Ectodermal cell (in vitro differentiated cells): Measurements from ENCODE around the gene DMBX1.

Experiments
- H3K27ac ChIP-seq: 2 replicates; pipeline ENCODE4 v1.7.0; 2013; ENCODE audit warnings: mild to moderate bottlenecking, low read depth, low read length; ENCODE audit not compliant: insufficient read depth, poor library complexity, severe bottlenecking
- H3K27me3 ChIP-seq: 2 replicates; pipeline ENCODE4 v1.7.0; 2013; ENCODE audit warnings: mild to moderate bottlenecking, low read length; ENCODE audit not compliant: insufficient read depth, control insufficient read depth, poor library complexity, severe bottlenecking
- H3K36me3 ChIP-seq: one replicate; pipeline ENCODE4 v1.7.0; 2013; ENCODE audit warnings: low read length; ENCODE audit not compliant: control insufficient read depth, insufficient read depth
- H3K4me1 ChIP-seq: one replicate; pipeline ENCODE4 v1.7.0; 2013; ENCODE audit warnings: low read length; ENCODE audit not compliant: control insufficient read depth, insufficient read depth
- H3K4me3 ChIP-seq: 2 replicates; pipeline ENCODE4 v1.7.0; 2013; ENCODE audit warnings: low read depth, low read length, control low read depth; ENCODE audit not compliant: insufficient read depth
- H3K9me3 ChIP-seq: 2 replicates; pipeline ENCODE4 v1.7.0; 2013; ENCODE audit warnings: mild to moderate bottlenecking, low read length, moderate library complexity; ENCODE audit not compliant: control insufficient read depth
- WGBS, 2 experiments: methylation state at CpG; one replicate each; pipeline ENCODE4 v1.1.7; 2013; ENCODE audit warnings: missing lambda C conversion rate in 2 of 2; 5-methylcytosine and 5-hydroxymethylcytosine counted together

Gene DMBX1

GRCh38 chr1:46471848-46472492 is 17.7 kb upstream of the DMBX1 start:
- WGBS, 2 experiments = 57 to 60% methylated on average over 3 to 4 of the region's 7 CpGs
- H3K36me3 ChIP-seq = no peaks in the 10 kb centered on the region
- H3K4me1 ChIP-seq = peaks cover 49% of the 10 kb centered on the region
- H3K4me3 ChIP-seq = no peak overlapping the region
- peaks cover 76% of the 10 kb centered on the region for H3K27me3 ChIP-seq
- H3K9me3 ChIP-seq = no peaks in the 10 kb centered on the region
- no peak overlapping the region for H3K27ac ChIP-seq

- WGBS, 2 experiments = 88 to 89% methylated on average over 7 of the region's 7 CpGs
- H3K36me3 ChIP-seq = no peaks in the 10 kb centered on the region
- no peak overlapping the region for H3K4me3 ChIP-seq
- peaks cover 49% of the 10 kb centered on the region for H3K4me1 ChIP-seq
- peaks cover 75% of the 10 kb centered on the region for H3K27me3 ChIP-seq
- H3K27ac ChIP-seq = no peak overlapping the region
- no peaks in the 10 kb centered on the region for H3K9me3 ChIP-seq
Observed at GRCh38 chr1:46472498-46473181, 17.0 kb upstream of the DMBX1 start.

DNA sequence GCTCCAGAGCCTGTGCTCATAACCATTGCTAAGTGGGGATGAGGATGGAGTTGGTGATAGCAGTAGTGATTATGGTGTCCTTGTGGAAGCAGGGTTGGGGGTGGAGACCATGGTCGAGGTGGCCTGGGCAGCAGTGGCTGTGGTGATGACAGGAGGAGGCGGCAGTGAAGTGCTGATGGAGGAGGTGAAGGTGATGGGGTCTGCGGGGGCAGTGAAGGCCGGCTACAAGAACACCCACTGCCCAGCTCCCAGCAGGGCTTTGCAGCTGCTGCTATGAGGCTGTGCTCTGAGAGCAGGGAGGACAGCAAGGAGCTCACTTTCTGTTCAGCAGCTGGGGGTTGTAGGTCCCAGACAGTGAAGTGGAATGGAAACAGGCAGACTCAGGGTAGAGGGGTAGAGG is 15.6 kb upstream of the DMBX1 start:
- Histone ChIP-seq H3K9me3 (no peaks in the 10 kb centered on the region), H3K36me3 (no peaks in the 10 kb centered on the region), H3K4me1 (peaks cover 52% of the 10 kb centered on the region), H3K4me3 (no peak overlapping the region), H3K27ac (no peak overlapping the region), H3K27me3 (peaks cover 75% of the 10 kb centered on the region)
- 54 to 67% methylated on average over 4 of the region's 4 CpGs for WGBS, 2 experiments

DNA sequence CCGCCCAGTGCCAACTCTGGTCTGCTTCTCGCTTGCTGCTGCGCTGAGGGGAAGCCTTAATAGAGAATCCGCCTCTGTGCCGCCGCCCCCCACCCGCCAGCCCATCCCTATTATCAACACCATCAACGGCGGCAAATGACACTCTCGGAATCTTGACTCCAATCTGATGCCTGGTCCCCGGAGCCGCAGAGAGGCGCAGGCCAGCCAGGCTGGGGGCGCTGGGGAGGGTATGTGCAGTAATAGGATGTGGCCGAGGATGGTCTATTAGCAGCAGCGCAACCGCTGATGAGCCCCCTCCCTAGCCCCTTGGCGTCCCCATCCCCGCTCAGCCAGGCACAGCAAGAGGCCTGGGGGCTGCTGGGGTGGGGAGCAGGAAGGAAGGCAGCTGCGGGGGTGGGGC is 15.1 kb upstream of the DMBX1 start:
- Histone ChIP-seq H3K27ac (no peak overlapping the region), H3K27me3 (peaks cover 75% of the 10 kb centered on the region), H3K36me3 (no peaks in the 10 kb centered on the region), H3K4me3 (no peak overlapping the region), H3K4me1 (peaks cover 52% of the 10 kb centered on the region), H3K9me3 (no peaks in the 10 kb centered on the region)
- 83% methylated on average over 20 of the region's 20 CpGs for WGBS, 2 experiments

GRCh38 chr1:46476673-46477072 is 13.0 kb upstream of the DMBX1 start:
- peaks cover 70% of the 10 kb centered on the region for H3K27me3 ChIP-seq
- H3K4me3 ChIP-seq = no peak overlapping the region
- H3K4me1 ChIP-seq = peaks cover 56% of the 10 kb centered on the region
- no peaks in the 10 kb centered on the region for H3K9me3 ChIP-seq
- H3K27ac ChIP-seq = no peak overlapping the region
- WGBS, 2 experiments = 46 to 71% methylated on average over 2 of the region's 2 CpGs
- no peaks in the 10 kb centered on the region for H3K36me3 ChIP-seq

DNA sequence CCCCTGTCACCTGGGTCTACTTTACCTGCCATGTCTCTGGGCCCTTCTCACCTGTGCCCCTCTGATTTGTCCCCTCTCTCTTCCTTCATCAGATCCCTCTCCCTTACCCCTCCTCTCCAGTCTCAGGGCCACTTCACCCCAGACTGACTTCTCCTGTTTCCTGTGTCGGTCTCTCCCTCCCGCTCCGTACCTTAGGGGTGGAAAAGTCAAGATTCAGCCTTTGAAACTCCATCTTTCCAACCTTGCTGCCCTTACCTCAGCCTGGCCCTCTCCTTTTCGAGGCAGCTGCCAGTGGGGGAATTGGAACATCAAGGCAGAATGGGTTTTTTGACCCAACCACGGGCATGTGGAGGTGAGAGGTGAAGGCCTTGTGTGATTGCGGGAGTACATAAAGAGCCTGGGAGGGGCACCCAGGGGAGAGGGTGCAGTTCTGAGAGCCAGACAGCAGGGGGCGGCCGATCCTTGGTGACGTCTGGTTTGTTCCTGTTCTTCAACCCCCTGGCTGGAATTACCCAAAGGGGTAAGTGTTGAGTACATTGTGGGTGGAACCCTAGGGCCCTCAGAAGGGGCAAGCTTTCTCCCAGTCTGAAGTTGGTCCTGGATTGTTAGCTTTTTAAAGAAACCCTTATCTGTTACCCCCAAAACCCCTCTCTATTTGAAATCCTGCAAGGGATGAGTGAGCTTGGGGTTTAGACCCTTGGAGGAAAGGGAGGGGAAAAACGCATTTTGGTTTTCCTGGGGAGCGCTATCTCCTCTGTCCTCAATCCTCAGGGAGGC is 12.3 kb upstream of the DMBX1 start:
- peaks cover 74% of the 10 kb centered on the region for H3K27me3 ChIP-seq
- peaks cover 56% of the 10 kb centered on the region for H3K4me1 ChIP-seq
- H3K36me3 ChIP-seq = no peaks in the 10 kb centered on the region
- no peak overlapping the region for H3K27ac ChIP-seq
- WGBS, 2 experiments = 41 to 44% methylated on average over 11 of the region's 11 CpGs
- H3K4me3 ChIP-seq = no peak overlapping the region
- no peaks in the 10 kb centered on the region for H3K9me3 ChIP-seq

DNA sequence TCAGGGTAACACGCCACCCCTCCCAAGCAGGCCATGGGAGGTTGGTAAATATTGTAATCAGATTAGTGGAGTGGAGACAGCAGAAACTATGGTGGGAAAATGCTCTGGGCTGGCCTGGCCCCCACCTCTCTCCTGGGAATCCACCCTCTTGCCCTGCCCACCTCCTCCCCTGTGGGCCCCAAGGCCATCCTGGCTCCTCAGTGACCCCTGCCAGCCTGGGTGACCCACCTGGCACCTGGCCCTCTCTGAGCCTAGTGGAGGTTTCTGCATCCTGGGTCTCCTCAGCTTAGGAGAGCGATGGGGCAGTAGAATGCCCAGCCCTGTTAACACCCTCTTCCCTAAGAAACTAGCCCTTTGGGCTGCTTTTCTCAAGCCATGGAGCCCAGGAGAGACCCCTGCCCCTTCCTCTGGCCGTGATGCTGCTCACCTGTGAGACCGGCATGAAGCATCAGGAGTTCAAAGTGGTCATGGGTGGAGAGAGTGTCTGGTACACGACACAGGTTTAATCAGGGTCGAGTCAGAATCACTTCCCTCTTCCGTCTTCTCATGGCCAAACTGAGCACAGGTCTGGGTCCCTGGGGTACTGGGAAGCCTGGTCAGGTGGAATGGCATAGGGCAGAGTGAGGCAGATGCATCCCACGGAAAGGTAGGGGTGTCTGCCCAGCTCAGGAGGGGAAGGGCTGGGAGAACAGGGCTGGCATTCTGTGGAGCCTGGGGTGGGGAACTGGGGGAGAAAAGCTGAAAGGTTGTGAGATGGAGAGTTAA is 10.7 kb upstream of the DMBX1 start:
- WGBS, 2 experiments = 74 to 77% methylated on average over 8 of the region's 8 CpGs
- Histone ChIP-seq H3K9me3 (no peaks in the 10 kb centered on the region), H3K4me1 (peaks cover 54% of the 10 kb centered on the region), H3K4me3 (no peak overlapping the region), H3K27me3 (peaks cover 86% of the 10 kb centered on the region), H3K27ac (no peak overlapping the region), H3K36me3 (no peaks in the 10 kb centered on the region)

DNA sequence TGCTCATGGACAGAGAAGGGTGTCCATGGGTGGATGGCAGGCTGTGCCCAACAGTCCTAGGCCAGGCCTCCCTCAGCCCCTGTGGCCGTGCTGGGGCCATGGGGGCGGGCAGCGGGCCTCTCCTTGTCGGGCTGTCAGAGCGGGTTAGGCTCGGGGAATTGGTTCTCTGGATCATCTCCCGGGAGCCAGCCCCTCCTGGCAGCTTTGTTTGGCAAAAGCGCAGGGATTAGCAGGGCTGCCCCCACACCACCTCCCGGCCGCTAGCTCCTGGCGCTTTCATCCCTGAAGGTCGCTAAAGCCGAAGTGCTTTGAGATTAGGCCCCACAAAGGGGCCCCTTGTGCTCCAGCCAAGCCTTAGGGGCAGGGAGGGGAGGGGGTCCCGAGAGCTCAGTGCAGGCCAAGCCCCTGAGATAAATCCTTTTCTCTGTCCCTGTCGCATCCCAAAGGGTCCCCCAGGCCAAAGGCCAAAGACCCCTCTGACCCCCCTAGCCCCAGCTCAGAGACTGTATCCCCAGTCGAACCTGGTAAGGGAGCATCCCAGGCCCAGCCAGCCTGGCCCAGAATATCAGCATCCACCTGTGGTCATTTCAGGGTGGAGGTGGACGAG is 9.8 kb upstream of the DMBX1 start:
- 10 to 13% methylated on average over 17 of the region's 17 CpGs for WGBS, 2 experiments
- H3K4me3 ChIP-seq = no peak overlapping the region

DNA sequence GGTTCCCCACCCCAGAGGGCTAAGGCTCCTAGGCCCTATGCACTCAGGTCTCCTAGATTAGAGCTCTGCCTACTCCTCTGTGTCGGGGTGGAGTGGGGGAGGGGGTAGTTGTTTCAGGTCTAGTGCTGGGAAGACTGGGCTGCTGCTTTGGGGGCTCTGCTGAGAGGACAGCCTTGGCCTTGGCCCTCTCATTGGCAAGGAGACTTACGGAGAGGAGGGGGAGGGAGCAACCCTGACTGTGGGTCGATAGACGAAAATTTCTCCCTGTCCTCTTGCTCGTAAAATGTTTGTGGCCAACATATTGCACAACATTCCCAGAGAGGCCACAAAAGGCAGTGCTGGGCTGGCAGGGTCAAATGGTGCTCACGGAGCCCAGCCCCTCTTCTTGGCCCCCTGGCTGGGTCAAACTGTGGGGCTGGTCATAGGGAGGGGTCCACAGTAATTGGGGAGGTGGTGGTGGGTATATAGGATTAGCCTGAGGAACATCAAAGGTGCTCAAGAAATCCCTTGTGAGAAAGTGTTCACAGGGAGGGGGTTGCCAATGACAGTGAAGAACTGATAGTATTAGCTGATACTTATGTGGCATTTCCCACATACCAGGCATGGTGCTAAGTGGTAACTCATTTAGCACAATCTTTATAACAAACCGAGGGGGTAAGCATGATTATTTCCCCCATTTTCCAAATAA is 8.5 kb upstream of the DMBX1 start:
- H3K27me3 ChIP-seq = peaks cover 88% of the 10 kb centered on the region
- no peak overlapping the region for H3K4me3 ChIP-seq
- no peaks in the 10 kb centered on the region for H3K36me3 ChIP-seq

More for the DNA sequence above, 9.8 kb upstream of the DMBX1 start:
- Histone ChIP-seq H3K9me3 (no peaks in the 10 kb centered on the region), H3K27ac (no peak overlapping the region), H3K27me3 (peaks cover 86% of the 10 kb centered on the region), H3K36me3 (no peaks in the 10 kb centered on the region), H3K4me1 (peaks cover 47% of the 10 kb centered on the region)

More for the DNA sequence above, 8.5 kb upstream of the DMBX1 start:
- H3K9me3 ChIP-seq = no peaks in the 10 kb centered on the region
- peaks cover 52% of the 10 kb centered on the region for H3K4me1 ChIP-seq
- WGBS, 2 experiments = 55 to 57% methylated on average over 7 of the region's 7 CpGs
- H3K27ac ChIP-seq = no peak overlapping the region
